Measurements from ENCODE around the gene TMEM88. TPM values are rescaled to one million over a fixed set of nuclear protein-coding genes. Genes with fewer than 3 reads are reported as not detected.

TMEM88 gene
- total and polyA plus RNA-seq, 2 of the 13 experiments (the other 11 are each of a cell fraction or from before 2014, with no cell fraction given) = 0.31 to 0.66 TPM

DNA sequence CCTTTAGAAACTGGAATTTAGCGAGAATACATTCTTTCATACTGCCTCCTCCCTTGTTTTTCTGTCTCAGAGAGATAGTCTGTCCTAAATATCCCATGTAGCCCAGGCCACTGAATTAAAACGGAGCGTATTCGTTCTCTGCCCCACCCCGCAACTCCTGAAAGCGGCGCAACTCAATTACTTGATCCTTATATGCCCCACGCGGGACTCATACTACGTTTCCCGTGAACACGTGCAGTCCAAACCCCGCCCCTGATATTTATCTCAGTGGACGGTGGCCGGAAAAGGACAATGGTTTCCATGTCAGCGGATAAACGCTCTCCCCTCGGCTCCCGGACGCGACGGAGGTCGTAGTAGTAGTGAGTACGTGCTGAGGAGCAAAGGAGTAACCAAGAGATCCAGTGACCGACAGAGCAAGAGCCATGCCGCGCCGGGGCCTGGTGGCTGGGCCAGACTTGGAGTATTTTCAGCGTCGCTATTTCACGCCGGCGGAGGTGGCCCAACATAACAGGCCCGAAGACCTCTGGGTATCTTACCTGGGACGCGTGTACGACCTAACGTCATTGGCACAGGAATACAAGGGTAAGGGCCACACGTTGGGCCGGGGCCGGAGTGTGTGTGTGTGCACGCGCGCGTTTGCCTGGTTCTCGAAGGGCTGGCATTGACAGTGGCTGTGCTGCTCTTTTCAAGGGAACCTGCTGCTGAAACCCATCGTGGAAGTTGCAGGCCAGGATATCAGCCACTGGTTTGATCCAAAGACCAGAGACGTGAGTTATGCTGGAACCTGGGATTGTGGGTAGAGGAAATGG lies 3.1 kb downstream of the TMEM88 start, which contains the start of gene CYB5D1 (continued):
- TF ChIP-seq, protein P1, sequence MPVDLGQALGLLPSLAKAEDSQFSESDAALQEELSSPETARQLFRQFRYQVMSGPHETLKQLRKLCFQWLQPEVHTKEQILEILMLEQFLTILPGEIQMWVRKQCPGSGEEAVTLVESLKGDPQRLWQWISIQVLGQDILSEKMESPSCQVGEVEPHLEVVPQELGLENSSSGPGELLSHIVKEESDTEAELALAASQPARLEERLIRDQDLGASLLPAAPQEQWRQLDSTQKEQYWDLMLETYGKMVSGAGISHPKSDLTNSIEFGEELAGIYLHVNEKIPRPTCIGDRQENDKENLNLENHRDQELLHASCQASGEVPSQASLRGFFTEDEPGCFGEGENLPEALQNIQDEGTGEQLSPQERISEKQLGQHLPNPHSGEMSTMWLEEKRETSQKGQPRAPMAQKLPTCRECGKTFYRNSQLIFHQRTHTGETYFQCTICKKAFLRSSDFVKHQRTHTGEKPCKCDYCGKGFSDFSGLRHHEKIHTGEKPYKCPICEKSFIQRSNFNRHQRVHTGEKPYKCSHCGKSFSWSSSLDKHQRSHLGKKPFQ (CRISPR knock-in tag; IDR thresholded peaks at IDR 0.05; ENCODE audit: insufficient replicate concordance) = no peak
- TF ChIP-seq ZNF891 (CRISPR knock-in tag; IDR thresholded peaks at IDR 0.05) = no peak
- peak; percentile 14; the same call in 1 of the 2 replicates for TF ChIP-seq NRL (CRISPR knock-in tag; IDR thresholded peaks at IDR 0.05; ENCODE audit: borderline replicate concordance)
- no peak for TF ChIP-seq ZNF432 (CRISPR knock-in tag; IDR thresholded peaks at IDR 0.05; ENCODE audit: borderline replicate concordance)
- no peak for TF ChIP-seq ZNF557 (CRISPR knock-in tag; IDR thresholded peaks at IDR 0.05)
- no peak for TF ChIP-seq AGO2 (optimal IDR thresholded peaks at IDR 0.05; ENCODE audit: low read depth, low read length)
- TF ChIP-seq ZNF317 (CRISPR knock-in tag; IDR thresholded peaks at IDR 0.05) = no peak
- peak; percentile 84; the same call in 1 of the 2 replicates for TF ChIP-seq KDM5B (CRISPR knock-in tag; IDR thresholded peaks at IDR 0.05; ENCODE audit: borderline replicate concordance)
- TF ChIP-seq GFI1 (CRISPR knock-in tag; IDR thresholded peaks at IDR 0.05; ENCODE audit: borderline replicate concordance) = 0 out of 2 replicates have a peak, but pooled peaks have one; percentile 30
- TF ChIP-seq, protein P2, sequence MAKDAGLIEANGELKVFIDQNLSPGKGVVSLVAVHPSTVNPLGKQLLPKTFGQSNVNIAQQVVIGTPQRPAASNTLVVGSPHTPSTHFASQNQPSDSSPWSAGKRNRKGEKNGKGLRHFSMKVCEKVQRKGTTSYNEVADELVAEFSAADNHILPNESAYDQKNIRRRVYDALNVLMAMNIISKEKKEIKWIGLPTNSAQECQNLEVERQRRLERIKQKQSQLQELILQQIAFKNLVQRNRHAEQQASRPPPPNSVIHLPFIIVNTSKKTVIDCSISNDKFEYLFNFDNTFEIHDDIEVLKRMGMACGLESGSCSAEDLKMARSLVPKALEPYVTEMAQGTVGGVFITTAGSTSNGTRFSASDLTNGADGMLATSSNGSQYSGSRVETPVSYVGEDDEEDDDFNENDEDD (CRISPR knock-in tag; IDR thresholded peaks at IDR 0.05; ENCODE audit: borderline replicate concordance) = no peak
- TF ChIP-seq ARNT (IDR thresholded peaks at IDR 0.05) = no peak
- TF ChIP-seq, protein P3, sequence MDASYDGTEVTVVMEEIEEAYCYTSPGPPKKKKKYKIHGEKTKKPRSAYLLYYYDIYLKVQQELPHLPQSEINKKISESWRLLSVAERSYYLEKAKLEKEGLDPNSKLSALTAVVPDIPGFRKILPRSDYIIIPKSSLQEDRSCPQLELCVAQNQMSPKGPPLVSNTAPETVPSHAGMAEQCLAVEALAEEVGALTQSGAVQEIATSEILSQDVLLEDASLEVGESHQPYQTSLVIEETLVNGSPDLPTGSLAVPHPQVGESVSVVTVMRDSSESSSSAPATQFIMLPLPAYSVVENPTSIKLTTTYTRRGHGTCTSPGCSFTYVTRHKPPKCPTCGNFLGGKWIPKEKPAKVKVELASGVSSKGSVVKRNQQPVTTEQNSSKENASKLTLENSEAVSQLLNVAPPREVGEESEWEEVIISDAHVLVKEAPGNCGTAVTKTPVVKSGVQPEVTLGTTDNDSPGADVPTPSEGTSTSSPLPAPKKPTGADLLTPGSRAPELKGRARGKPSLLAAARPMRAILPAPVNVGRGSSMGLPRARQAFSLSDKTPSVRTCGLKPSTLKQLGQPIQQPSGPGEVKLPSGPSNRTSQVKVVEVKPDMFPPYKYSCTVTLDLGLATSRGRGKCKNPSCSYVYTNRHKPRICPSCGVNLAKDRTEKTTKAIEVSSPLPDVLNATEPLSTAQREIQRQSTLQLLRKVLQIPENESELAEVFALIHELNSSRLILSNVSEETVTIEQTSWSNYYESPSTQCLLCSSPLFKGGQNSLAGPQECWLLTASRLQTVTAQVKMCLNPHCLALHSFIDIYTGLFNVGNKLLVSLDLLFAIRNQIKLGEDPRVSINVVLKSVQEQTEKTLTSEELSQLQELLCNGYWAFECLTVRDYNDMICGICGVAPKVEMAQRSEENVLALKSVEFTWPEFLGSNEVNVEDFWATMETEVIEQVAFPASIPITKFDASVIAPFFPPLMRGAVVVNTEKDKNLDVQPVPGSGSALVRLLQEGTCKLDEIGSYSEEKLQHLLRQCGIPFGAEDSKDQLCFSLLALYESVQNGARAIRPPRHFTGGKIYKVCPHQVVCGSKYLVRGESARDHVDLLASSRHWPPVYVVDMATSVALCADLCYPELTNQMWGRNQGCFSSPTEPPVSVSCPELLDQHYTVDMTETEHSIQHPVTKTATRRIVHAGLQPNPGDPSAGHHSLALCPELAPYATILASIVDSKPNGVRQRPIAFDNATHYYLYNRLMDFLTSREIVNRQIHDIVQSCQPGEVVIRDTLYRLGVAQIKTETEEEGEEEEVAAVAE (CRISPR knock-in tag; IDR thresholded peaks at IDR 0.05; ENCODE audit: borderline replicate concordance) = 0 out of 2 replicates have a peak, but pooled peaks have one; percentile 44
- TF ChIP-seq ZNF792 (CRISPR knock-in tag; IDR thresholded peaks at IDR 0.05) = no peak
- TF ChIP-seq SRF (IDR thresholded peaks at IDR 0.05; ENCODE audit: low read depth, low read length) = peak; percentile 57; the same call in 1 of the 2 replicates
- peak; percentile 95; the same call in 1 of the 2 replicates for TF ChIP-seq KDM5A (IDR thresholded peaks at IDR 0.05; ENCODE audit: borderline replicate concordance, low read length)
- TF ChIP-seq, protein P4, sequence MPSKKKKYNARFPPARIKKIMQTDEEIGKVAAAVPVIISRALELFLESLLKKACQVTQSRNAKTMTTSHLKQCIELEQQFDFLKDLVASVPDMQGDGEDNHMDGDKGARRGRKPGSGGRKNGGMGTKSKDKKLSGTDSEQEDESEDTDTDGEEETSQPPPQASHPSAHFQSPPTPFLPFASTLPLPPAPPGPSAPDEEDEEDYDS (CRISPR knock-in tag; IDR thresholded peaks at IDR 0.05) = peak; percentile 55
- no peak for TF ChIP-seq ZFP36L2 (CRISPR knock-in tag; IDR thresholded peaks at IDR 0.05)
- TF ChIP-seq PHF21A (CRISPR knock-in tag; IDR thresholded peaks at IDR 0.05) = no peak; the same call in 1 of the 2 replicates
- no peak; the same call in 1 of the 2 replicates for TF ChIP-seq PPARG (CRISPR knock-in tag; conservative IDR thresholded peaks at IDR 0.05)
- TF ChIP-seq, protein P5, sequence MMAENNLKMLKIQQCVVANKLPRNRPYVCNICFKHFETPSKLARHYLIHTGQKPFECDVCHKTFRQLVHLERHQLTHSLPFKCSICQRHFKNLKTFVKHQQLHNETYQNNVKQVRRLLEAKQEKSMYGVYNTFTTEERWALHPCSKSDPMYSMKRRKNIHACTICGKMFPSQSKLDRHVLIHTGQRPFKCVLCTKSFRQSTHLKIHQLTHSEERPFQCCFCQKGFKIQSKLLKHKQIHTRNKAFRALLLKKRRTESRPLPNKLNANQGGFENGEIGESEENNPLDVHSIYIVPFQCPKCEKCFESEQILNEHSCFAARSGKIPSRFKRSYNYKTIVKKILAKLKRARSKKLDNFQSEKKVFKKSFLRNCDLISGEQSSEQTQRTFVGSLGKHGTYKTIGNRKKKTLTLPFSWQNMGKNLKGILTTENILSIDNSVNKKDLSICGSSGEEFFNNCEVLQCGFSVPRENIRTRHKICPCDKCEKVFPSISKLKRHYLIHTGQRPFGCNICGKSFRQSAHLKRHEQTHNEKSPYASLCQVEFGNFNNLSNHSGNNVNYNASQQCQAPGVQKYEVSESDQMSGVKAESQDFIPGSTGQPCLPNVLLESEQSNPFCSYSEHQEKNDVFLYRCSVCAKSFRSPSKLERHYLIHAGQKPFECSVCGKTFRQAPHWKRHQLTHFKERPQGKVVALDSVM (CRISPR knock-in tag; IDR thresholded peaks at IDR 0.05) = no peak

Measured in HepG2 (cell line).